ENCODE measurements around the gene GFRA1.

GFRA1 gene

GRCh38 chr10:116251602-116252395 is 21.2 kb downstream of the GFRA1 start:
- no peak for DNase-seq (ENCODE audit: low spot score)
- TF ChIP-seq CTCF (IDR thresholded peaks at IDR 0.05; ENCODE audit: extremely low read depth, missing control alignments) = no peak

GRCh38 chr10:116247691-116248090 is 25.3 kb downstream of the GFRA1 start:
- no peak for TF ChIP-seq CTCF (IDR thresholded peaks at IDR 0.05; ENCODE audit: extremely low read depth, missing control alignments)
- DNase-seq (ENCODE audit: low spot score) = no peak

- no peak for DNase-seq (ENCODE audit: low spot score)
- TF ChIP-seq CTCF (IDR thresholded peaks at IDR 0.05; ENCODE audit: extremely low read depth, missing control alignments) = no peak
Measured at GRCh38 chr10:116246263-116246662, 26.7 kb downstream of the GFRA1 start.

GRCh38 chr10:116245156-116245555 is 27.9 kb downstream of the GFRA1 start:
- TF ChIP-seq CTCF (IDR thresholded peaks at IDR 0.05; ENCODE audit: extremely low read depth, missing control alignments) = no peak
- DNase-seq (ENCODE audit: low spot score) = no peak

- no peak for TF ChIP-seq CTCF (IDR thresholded peaks at IDR 0.05; ENCODE audit: extremely low read depth, missing control alignments)
Measured at GRCh38 chr10:116241642-116242410, 31.2 kb downstream of the GFRA1 start.

GRCh38 chr10:116241085-116241484 is 31.9 kb downstream of the GFRA1 start:
- no peak for TF ChIP-seq CTCF (IDR thresholded peaks at IDR 0.05; ENCODE audit: extremely low read depth, missing control alignments)
- no peak for DNase-seq (ENCODE audit: low spot score)

More at GRCh38 chr10:116241642-116242410, 31.2 kb downstream of the GFRA1 start:
- DNase-seq (ENCODE audit: low spot score) = no peak

All from GM20000 (cell line).